Thyroid gland (tissue), 4 donors: Measurements from ENCODE around the gene PAX8. TPM values are rescaled to one million over a fixed set of nuclear protein-coding genes. Genes with fewer than 3 reads are reported as not detected.
"Not testable (repeated sequence)": the region's sequence is repeated elsewhere in the genome, so short reads cannot be mapped to it uniquely, and the experiment has no call there.

Experiments
- DNase-seq, 2 donors: peaks; one replicate each; pipeline ENCODE4 v3.0.0-alpha.2; 2019
- H3K27ac ChIP-seq, 3 donors: fragments of 200-600 bp; sonication (generic); 1 replicate in 2 of 3; 2 replicates in 1 of 3; pipeline ENCODE4 v1.5.1; 2016 to 2019; ENCODE audit warnings: mild to moderate bottlenecking in 1 of 3, moderate library complexity in 1 of 3
- H3K27me3 ChIP-seq: fragments of 200-600 bp; sonication (generic); one replicate; pipeline ENCODE4 v1.5.1; 2019
- H3K36me3 ChIP-seq, 2 donors: fragments of 200-600 bp; sonication (generic); one replicate each; pipeline ENCODE4 v1.5.1; 2016 to 2019
- H3K4me1 ChIP-seq, 2 donors: fragments of 200-600 bp; sonication (generic); one replicate each; pipeline ENCODE4 v1.5.1; 2017 to 2019
- H3K4me3 ChIP-seq, 3 donors: fragments of 200-600 bp; sonication (generic); replicated peaks in 1 of 3; 1 replicate in 2 of 3; 2 replicates in 1 of 3; pipeline ENCODE4 v1.5.1; 2016; ENCODE audit warnings: mild to moderate bottlenecking in 1 of 3
- H3K9me3 ChIP-seq: fragments of 200-600 bp; sonication (generic); one replicate; pipeline ENCODE4 v1.5.1; 2017
- CTCF ChIP-seq, 6 experiments: fragments of 200-600 bp in 3 of 6; fragments of 450-650 bp in 3 of 6; sonication (generic) in 3 of 6; IDR thresholded peaks; one replicate each; pipeline ENCODE4 v1.5.1; 2016 to 2019; ENCODE audit warnings: antibody characterized with exemption in 6 of 6, mild to moderate bottlenecking in 2 of 6, inconsistent platforms in 1 of 6, moderate library complexity in 1 of 6
- POLR2A ChIP-seq, 2 donors: fragments of 450-650 bp; IDR thresholded peaks; one replicate each; pipeline ENCODE4 v1.6.1; 2017; ENCODE audit warnings: antibody characterized with exemption in 2 of 2, mild to moderate bottlenecking in 2 of 2, moderate library complexity in 1 of 2
- WGBS, 2 donors: methylation state at CpG; one replicate each; pipeline ENCODE4 v1.1.5; 2017; 5-methylcytosine and 5-hydroxymethylcytosine counted together
- intact Hi-C: fragments of 100-400 bp; cut with DNase I; formaldehyde crosslinking; loops from one replicate; pipeline ENCODE4 v1.15.1; 2023
- total RNA-seq, 4 donors: library from RNA; depleted of rRNA; stranded (reverse); fragments of >200 nt; gene quantifications; one replicate each; pipeline ENCODE4 v1.2.3, GENCODE V29; 2016

Gene PAX8
- total RNA-seq, 4 donors from 2014 or later = 1,318 to 2,156 (median 1,767) TPM

- H3K27ac ChIP-seq, H3K9me3 ChIP-seq, DNase-seq, H3K27me3 ChIP-seq, H3K36me3 ChIP-seq, intact Hi-C loops, H3K4me1 ChIP-seq, H3K4me3 ChIP-seq: not testable (repeated sequence)
- 32 to 45% methylated on average over 1 to 2 of the region's 2 CpGs for WGBS, 2 donors
- peak in 2 of 6 experiments; percentile 20 to 26 for TF ChIP-seq CTCF (IDR thresholded peaks at IDR 0.05)
These were observed 18.9 kb upstream of the PAX8 start for GRCh38 chr2:113297590-113297989.

DNA sequence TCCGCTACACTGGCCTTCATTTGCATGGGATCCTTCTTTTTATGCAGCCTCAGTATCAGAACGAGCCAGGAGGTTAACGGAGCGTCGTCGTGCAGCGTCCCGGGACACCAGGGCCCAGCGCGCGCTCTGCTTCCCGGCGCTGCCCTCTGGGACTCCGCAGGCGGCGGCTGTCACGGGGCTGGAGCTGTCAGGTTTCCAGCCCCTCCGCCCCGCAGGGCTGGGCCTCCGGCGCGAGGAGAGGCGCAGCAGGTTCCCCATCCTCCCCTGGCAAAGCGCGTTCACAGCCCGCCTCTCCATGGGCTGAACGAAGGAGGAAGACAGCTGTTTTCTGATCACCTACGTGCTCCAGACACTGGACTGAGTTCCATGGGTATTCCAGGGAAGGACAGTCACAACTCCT lies 12.5 kb upstream of the PAX8 start:
- Histone ChIP-seq H3K36me3 (no peaks in the 10 kb centered on the region), H3K27me3 (no peaks in the 10 kb centered on the region), H3K27ac (peak overlapping the region in 2 of 3 donors; percentile 13 to 56), H3K4me1 (peaks cover 30 to 40% of the 10 kb centered on the region in 2 donors), H3K9me3 (no peaks in the 10 kb centered on the region), H3K4me3 (no peak overlapping the region)
- 6 to 15% methylated on average over 17 to 27 of the region's 28 CpGs for WGBS, 2 donors
- intact Hi-C loops = no loop called here
- no peak for TF ChIP-seq CTCF (IDR thresholded peaks at IDR 0.05)
- peak in 1 of 2 donors; percentile 50 for TF ChIP-seq POLR2A (IDR thresholded peaks at IDR 0.05)
- peak; percentile 70 to 76 for DNase-seq

DNA sequence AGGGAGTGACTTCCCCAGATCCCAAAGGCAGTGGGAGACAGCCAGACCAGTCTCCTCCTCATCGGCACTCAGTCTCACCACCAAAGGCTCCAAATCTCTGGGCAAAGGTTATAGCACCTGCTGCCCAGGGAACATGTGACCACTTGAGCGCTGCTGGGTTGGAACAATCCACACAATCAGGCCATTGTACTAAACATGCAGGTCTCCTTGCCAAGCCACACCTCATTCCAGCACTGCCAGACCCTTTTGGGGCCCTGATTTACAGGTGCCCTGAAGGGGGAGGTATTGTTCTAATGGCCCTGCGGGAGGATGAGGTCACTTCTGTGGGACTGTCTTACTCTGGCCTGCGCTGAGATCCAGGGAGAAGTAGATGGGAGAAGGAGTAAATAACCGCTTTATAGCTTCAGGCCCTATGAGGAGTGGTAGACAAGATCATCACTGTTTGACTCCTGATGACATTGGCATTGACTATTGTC lies 10.0 kb upstream of the PAX8 start:
- peaks cover 52 to 63% of the 10 kb centered on the region in 2 donors for H3K4me1 ChIP-seq
- intact Hi-C loops, H3K9me3 ChIP-seq, H3K4me3 ChIP-seq, H3K36me3 ChIP-seq, H3K27me3 ChIP-seq: not testable (repeated sequence)
- TF ChIP-seq POLR2A (IDR thresholded peaks at IDR 0.05) = peak in 1 of 2 donors; percentile 45
- WGBS, 2 donors = 30 to 46% methylated on average over 3 to 5 of the region's 5 CpGs
- peak overlapping the region; percentile 77 to 93 (median 81) for H3K27ac ChIP-seq
- peak; percentile 88 to 94 for DNase-seq

GRCh38 chr2:113288117-113288673 lies 9.5 kb upstream of the PAX8 start:
- DNase-seq, H3K9me3 ChIP-seq, H3K36me3 ChIP-seq, intact Hi-C loops, H3K4me3 ChIP-seq, H3K27me3 ChIP-seq: not testable (repeated sequence)
- peak overlapping the region; percentile 46 to 99 (median 93) for H3K27ac ChIP-seq
- 28 to 39% methylated on average over 4 of the region's 6 CpGs for WGBS, 2 donors
- H3K4me1 ChIP-seq = peaks cover 54 to 68% of the 10 kb centered on the region in 2 donors

DNA sequence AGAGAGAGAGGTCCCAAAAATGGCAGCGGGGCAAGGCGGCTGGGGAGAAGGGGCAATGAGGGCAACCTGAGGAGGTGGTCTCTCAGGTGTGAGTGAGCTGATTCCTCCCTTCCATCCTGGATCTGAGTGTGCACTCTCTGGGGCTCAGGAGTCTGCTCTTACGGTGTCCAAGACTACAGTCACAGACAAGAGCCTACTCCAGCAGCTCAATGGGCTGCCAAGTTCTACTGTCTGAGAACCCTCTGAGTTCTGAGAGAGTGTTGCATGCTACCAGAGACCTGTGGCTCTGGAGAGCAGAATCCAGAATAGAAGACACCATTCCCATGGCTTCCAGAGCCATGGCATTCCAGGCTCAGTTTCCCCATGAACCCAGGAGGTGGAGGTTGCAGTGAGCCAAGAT lies 7.1 kb upstream of the PAX8 start:
- peak; percentile 72 for DNase-seq
- TF ChIP-seq CTCF (IDR thresholded peaks at IDR 0.05) = no peak
- TF ChIP-seq POLR2A (IDR thresholded peaks at IDR 0.05) = peak in 1 of 2 donors; percentile 36
- Histone ChIP-seq H3K9me3 (no peaks in the 10 kb centered on the region), H3K4me3 (no peak overlapping the region), H3K27me3 (no peaks in the 10 kb centered on the region), H3K36me3 (no peaks in the 10 kb centered on the region), H3K27ac (peak overlapping the region; percentile 93 to 99 (median 95)), H3K4me1 (peaks cover 75 to 83% of the 10 kb centered on the region in 2 donors)
- intact Hi-C loops = no loop called here
- 70 to 72% methylated on average over 3 of the region's 3 CpGs for WGBS, 2 donors

GRCh38 chr2:113284999-113285398 lies 6.3 kb upstream of the PAX8 start:
- H3K9me3 ChIP-seq, DNase-seq, H3K36me3 ChIP-seq, intact Hi-C loops, H3K4me3 ChIP-seq, H3K27me3 ChIP-seq: not testable (repeated sequence)
- Histone ChIP-seq H3K27ac (peak overlapping the region; percentile 93 to 99 (median 95)), H3K4me1 (peaks cover 77 to 83% of the 10 kb centered on the region in 2 donors)
- 77 to 91% methylated on average over 6 of the region's 6 CpGs for WGBS, 2 donors
